Activated CD4-positive, alpha-beta T cell treated with anti-CD3 and anti-CD28 coated beads, Interleukin-2, amount 10 ng/mL, durations not matched to agents 7 days and 5 days (primary cell): ENCODE data around the gene SHC1. TPM values are rescaled to one million over a fixed set of nuclear protein-coding genes. Genes with fewer than 3 reads are reported as not detected.
A peak's percentile ranks its signal among the peaks of the same experiment; 100 is the strongest.

Source experiments
- CTCF ChIA-PET: fragments of 350-600 bp; sonication (Branson Sonifier 250); formaldehyde crosslinking; loops from one replicate; lab custom pipeline; 2021; ENCODE audit warnings: antibody characterized with exemption; lab: Charles Lee
- POLR2A ChIA-PET: fragments of 350-600 bp; sonication (Branson Sonifier 250); formaldehyde crosslinking; loops from one replicate; lab custom pipeline; 2021; ENCODE audit warnings: antibody characterized with exemption; lab: Charles Lee
- DNase-seq: peaks from one replicate; pipeline ENCODE4 v3.0.0-alpha.2; 2020
- H3K27ac Mint-ChIP-seq: one replicate; pipeline ENCODE4 v1.8.0; 2021; ENCODE audit warnings: mild to moderate bottlenecking, moderate library complexity, mixed read lengths
- H3K27me3 Mint-ChIP-seq: one replicate; pipeline ENCODE4 v1.8.0; 2021; ENCODE audit warnings: mixed read lengths
- H3K36me3 Mint-ChIP-seq: one replicate; pipeline ENCODE4 v1.8.0; 2021; ENCODE audit warnings: low read depth, mixed read lengths
- H3K4me1 Mint-ChIP-seq: one replicate; pipeline ENCODE4 v1.8.0; 2021; ENCODE audit warnings: mixed read lengths
- H3K4me3 Mint-ChIP-seq: one replicate; pipeline ENCODE4 v1.8.0; 2021; ENCODE audit warnings: mild to moderate bottlenecking, moderate library complexity, mixed read lengths
- H3K9me3 Mint-ChIP-seq: one replicate; pipeline ENCODE4 v1.8.0; 2021; ENCODE audit warnings: mixed read lengths
- total RNA-seq, 2 experiments: library from RNA; stranded (reverse); gene quantifications; one replicate each; pipeline ENCODE4 v1.2.3, GENCODE V29; 2021

SHC1 gene
- total RNA-seq, 2 experiments from 2014 or later, result 75.1 to 104 TPM

- peaks cover 42% of the 10 kb centered on the region for H3K36me3 Mint-ChIP-seq
- ChIA-PET POLR2A (no interaction called here), CTCF (interaction anchor here (1.9 kb wide), 1 partner anchor 16 kb away, joined by 9 read pairs; the partner anchor contains the start of gene CKS1B)
These were observed 13.4 kb downstream of the SHC1 start for GRCh38 chr1:154957091-154957657.

GRCh38 chr1:154956544-154956941 is 14.0 kb downstream of the SHC1 start:
- Mint-ChIP-seq H3K4me1 (peaks cover 83% of the 10 kb centered on the region), H3K36me3 (peaks cover 45% of the 10 kb centered on the region), H3K27ac (peak overlapping the region; percentile 96), H3K4me3 (peak overlapping the region; percentile 96), H3K9me3 (no peaks in the 10 kb centered on the region), H3K27me3 (no peaks in the 10 kb centered on the region)
- ChIA-PET CTCF (interaction anchor here (0.7 to 2.6 kb wide), 6 partner anchors 17 to 287 kb away, joined by 3 to 9 read pairs (median 8); partner anchors contain the start of genes CKS1B and PMVK), POLR2A (interaction anchor here (2.3 kb wide), 1 partner anchor 13 kb away, joined by 7 read pairs; no protein-coding TSS in a partner anchor)
- no peak for DNase-seq

More at GRCh38 chr1:154957091-154957657, 13.4 kb downstream of the SHC1 start:
- Mint-ChIP-seq H3K4me3 (peak overlapping the region; percentile 19), H3K4me1 (peaks cover 78% of the 10 kb centered on the region), H3K9me3 (no peaks in the 10 kb centered on the region), H3K27ac (peak overlapping the region; percentile 96), H3K27me3 (no peaks in the 10 kb centered on the region)
- no peak for DNase-seq

- Mint-ChIP-seq H3K27ac (peak within 1 kb of the TSS; percentile 96), H3K36me3 (peaks cover 43% of the 10 kb centered on the region), H3K9me3 (no peaks in the 10 kb centered on the region), H3K4me3 (peak within 1 kb of the TSS; percentile 96), H3K27me3 (no peaks in the 10 kb centered on the region), H3K4me1 (peaks cover 86% of the 10 kb centered on the region)
- ChIA-PET CTCF (interaction anchor here (0.7 to 2.6 kb wide), 12 partner anchors 8 to 286 kb away, joined by 3 to 12 read pairs (median 4); partner anchors contain the start of genes CKS1B and PMVK), POLR2A (interaction anchor here (0.6 to 2.3 kb wide), 6 partner anchors 12 to 1035 kb away, joined by 3 to 7 read pairs (median 4); no protein-coding TSS in a partner anchor)
- peak; percentile 91 for DNase-seq
These were observed 14.6 kb downstream of the SHC1 start, which contains the start of gene PBXIP1 for GRCh38 chr1:154955718-154956543. Gene PBXIP1, minus strand, starts transcription at chr1:154956099. Its CDS starts 2,378 bp downstream, at chr1:154953721.

- Mint-ChIP-seq H3K9me3 (no peaks in the 10 kb centered on the region), H3K4me1 (peaks cover 86% of the 10 kb centered on the region)
- POLR2A ChIA-PET, result interaction anchor here (0.6 to 2.3 kb wide), 7 partner anchors 11 to 1034 kb away, joined by 3 to 7 read pairs (median 3); partner anchors contain the start of gene PMVK
These were observed 15.4 kb downstream of the SHC1 start for GRCh38 chr1:154955039-154955717.

GRCh38 chr1:154954541-154954940 is 16.0 kb downstream of the SHC1 start:
- Mint-ChIP-seq H3K9me3 (no peaks in the 10 kb centered on the region), H3K4me1 (peaks cover 82% of the 10 kb centered on the region), H3K27ac (peak overlapping the region; percentile 96), H3K4me3 (peak overlapping the region; percentile 96), H3K27me3 (no peaks in the 10 kb centered on the region), H3K36me3 (peaks cover 41% of the 10 kb centered on the region)
- ChIA-PET POLR2A (interaction anchor here (1.0 to 2.3 kb wide), 5 partner anchors 11 to 62 kb away, joined by 3 to 7 read pairs (median 3); partner anchors contain the start of gene PMVK), CTCF (interaction anchor here (0.5 to 2.6 kb wide), 10 partner anchors 12 to 1372 kb away, joined by 3 to 12 read pairs (median 4); partner anchors contain the start of genes ADAM15 and PMVK)
- no peak for DNase-seq

More at GRCh38 chr1:154955039-154955717, 15.4 kb downstream of the SHC1 start:
- H3K27me3 Mint-ChIP-seq, result no peaks in the 10 kb centered on the region
- H3K4me3 Mint-ChIP-seq, result peak overlapping the region; percentile 96
- peak; percentile 97 for DNase-seq
- peaks cover 44% of the 10 kb centered on the region for H3K36me3 Mint-ChIP-seq
- CTCF ChIA-PET, result interaction anchor here (0.5 to 2.6 kb wide), 13 partner anchors 9 to 1371 kb away, joined by 3 to 12 read pairs (median 4); partner anchors contain the start of genes ADAM15, CKS1B and PMVK
- peak overlapping the region; percentile 96 for H3K27ac Mint-ChIP-seq

GRCh38 chr1:154953611-154954038 is 16.9 kb downstream of the SHC1 start:
- ChIA-PET POLR2A (no interaction called here), CTCF (interaction anchor here (0.9 to 3.5 kb wide), 4 partner anchors 8 to 46 kb away, joined by 3 to 11 read pairs (median 6); partner anchors contain the start of genes FLAD1 and PYGO2)
- Mint-ChIP-seq H3K9me3 (no peaks in the 10 kb centered on the region), H3K27ac (peak overlapping the region; percentile 96), H3K27me3 (no peaks in the 10 kb centered on the region), H3K4me3 (peak overlapping the region; percentile 96), H3K36me3 (peaks cover 44% of the 10 kb centered on the region), H3K4me1 (peaks cover 87% of the 10 kb centered on the region)
- DNase-seq, result no peak

- ChIA-PET CTCF (interaction anchor here (0.6 to 3.5 kb wide), 9 partner anchors 9 to 458 kb away, joined by 3 to 11 read pairs (median 5); partner anchors contain the start of gene PYGO2), POLR2A (interaction anchor here (1.1 kb wide), 1 partner anchor 30 kb away, joined by 3 read pairs; the partner anchor contains the start of gene FLAD1)
- Mint-ChIP-seq H3K27me3 (no peaks in the 10 kb centered on the region), H3K4me3 (peak overlapping the region; percentile 72), H3K27ac (peak overlapping the region; percentile 96), H3K9me3 (no peaks in the 10 kb centered on the region), H3K36me3 (peaks cover 46% of the 10 kb centered on the region), H3K4me1 (peaks cover 81% of the 10 kb centered on the region)
- DNase-seq, result no peak
These were observed 17.9 kb downstream of the SHC1 start for GRCh38 chr1:154952664-154953063.

GRCh38 chr1:154951901-154952657 is 18.5 kb downstream of the SHC1 start:
- ChIA-PET POLR2A (interaction anchor here (1.1 kb wide), 1 partner anchor 31 kb away, joined by 3 read pairs; the partner anchor contains the start of gene FLAD1), CTCF (interaction anchor here (0.6 to 3.5 kb wide), 9 partner anchors 10 to 458 kb away, joined by 3 to 11 read pairs (median 5); partner anchors contain the start of gene PYGO2)
- H3K36me3 Mint-ChIP-seq, result peaks cover 48% of the 10 kb centered on the region
- no peaks in the 10 kb centered on the region for H3K9me3 Mint-ChIP-seq
- no peaks in the 10 kb centered on the region for H3K27me3 Mint-ChIP-seq
- peaks cover 75% of the 10 kb centered on the region for H3K4me1 Mint-ChIP-seq
- peak overlapping the region; percentile 72 for H3K4me3 Mint-ChIP-seq
- DNase-seq, result peak; percentile 71
- peak overlapping the region; percentile 96 for H3K27ac Mint-ChIP-seq

- Mint-ChIP-seq H3K27me3 (no peaks in the 10 kb centered on the region), H3K4me3 (no peak overlapping the region), H3K27ac (no peak overlapping the region), H3K9me3 (no peaks in the 10 kb centered on the region), H3K4me1 (peaks cover 52% of the 10 kb centered on the region), H3K36me3 (peaks cover 42% of the 10 kb centered on the region)
- DNase-seq, result no peak
- ChIA-PET CTCF (interaction anchor here (0.7 to 1.5 kb wide), 3 partner anchors 11 to 96 kb away, joined by 3 to 4 read pairs (median 3); partner anchors contain the start of genes PMVK and PYGO2), POLR2A (no interaction called here)
These were observed 22.5 kb downstream of the SHC1 start for GRCh38 chr1:154948079-154948478.

- H3K4me3 Mint-ChIP-seq, result no peak overlapping the region
- H3K4me1 Mint-ChIP-seq, result peaks cover 52% of the 10 kb centered on the region
- H3K36me3 Mint-ChIP-seq, result peaks cover 34% of the 10 kb centered on the region
- ChIA-PET POLR2A (interaction anchor here (0.5 kb wide), 1 partner anchor 39 kb away, joined by 3 read pairs; no protein-coding TSS in a partner anchor), CTCF (interaction anchor here (0.5 to 1.4 kb wide), 4 partner anchors 9 to 332 kb away, joined by 3 to 6 read pairs (median 3); partner anchors contain the start of gene PMVK)
- H3K27ac Mint-ChIP-seq, result peak overlapping the region; percentile 41
- no peaks in the 10 kb centered on the region for H3K9me3 Mint-ChIP-seq
- no peak for DNase-seq
- H3K27me3 Mint-ChIP-seq, result no peaks in the 10 kb centered on the region
These were observed 24.3 kb downstream of the SHC1 start for GRCh38 chr1:154945962-154946850.
